Liver (tissue), 9 donors: ENCODE measurements around the gene R3HDML. TPM values are rescaled to one million over a fixed set of nuclear protein-coding genes. Genes with fewer than 3 reads are reported as not detected.

Source experiments
- DNase-seq: peaks from one replicate; pipeline ENCODE4 v3.0.0-alpha.2; 2017; ENCODE audit warnings: low spot score
- H3K27ac ChIP-seq, 2 donors: one replicate each; pipeline ENCODE4 v1.7.0; 2013; ENCODE audit warnings: inconsistent platforms in 2 of 2, low read length in 2 of 2, control low read depth in 1 of 2, low read depth in 1 of 2, mild to moderate bottlenecking in 1 of 2
- H3K27me3 ChIP-seq, 4 donors: one replicate each; pipeline versions ENCODE4 v1.6.1 to v1.7.0; 2013; ENCODE audit warnings: low read length in 3 of 4, inconsistent platforms in 1 of 4, mild to moderate bottlenecking in 1 of 4, moderate library complexity in 1 of 4; ENCODE audit not compliant: control insufficient read depth in 4 of 4, insufficient read depth in 4 of 4
- H3K36me3 ChIP-seq, 4 donors: one replicate each; pipeline versions ENCODE4 v1.6.1 to v1.7.0; 2013; ENCODE audit warnings: low read length in 3 of 4, mild to moderate bottlenecking in 3 of 4, low read depth in 1 of 4, moderate library complexity in 1 of 4; ENCODE audit not compliant: control insufficient read depth in 4 of 4, insufficient read depth in 3 of 4
- H3K4me1 ChIP-seq, 4 donors: one replicate each; pipeline versions ENCODE4 v1.6.1 to v1.7.0; 2013; ENCODE audit warnings: low read length in 3 of 4, mild to moderate bottlenecking in 3 of 4, moderate library complexity in 1 of 4; ENCODE audit not compliant: control insufficient read depth in 4 of 4, insufficient read depth in 4 of 4
- H3K4me3 ChIP-seq, 3 donors: one replicate each; pipeline versions ENCODE4 v1.6.1 to v1.7.0; 2013; ENCODE audit warnings: low read length in 3 of 3, control low read depth in 1 of 3, low read depth in 1 of 3, mild to moderate bottlenecking in 1 of 3
- H3K9ac ChIP-seq, 2 donors: one replicate each; pipeline ENCODE4 v1.7.0; 2013; ENCODE audit warnings: low read length in 2 of 2, mild to moderate bottlenecking in 2 of 2, moderate library complexity in 2 of 2, control low read depth in 1 of 2, low read depth in 1 of 2
- H3K9me3 ChIP-seq, 4 donors: one replicate each; pipeline versions ENCODE4 v1.6.1 to v1.7.0; 2013; ENCODE audit warnings: low read length in 3 of 4; ENCODE audit not compliant: control insufficient read depth in 4 of 4
- ATF3 ChIP-seq: IDR thresholded peaks from 2 replicates; pipeline ENCODE4 v1.6.1; 2016; ENCODE audit warnings: antibody characterized with exemption
- CTCF ChIP-seq: fragments of 150-350 bp; IDR thresholded peaks from 2 replicates; pipeline ENCODE4 v1.5.1; 2017; ENCODE audit warnings: improper control_type of control experiment, low read depth, low read length; ENCODE audit not compliant: missing input control
- EGR1 ChIP-seq, 2 donors: IDR thresholded peaks; 2 replicates each; pipeline ENCODE4 v1.6.1; 2016 to 2018; ENCODE audit warnings: antibody characterized with exemption in 2 of 2, low read depth in 2 of 2
- FOXA1 ChIP-seq: IDR thresholded peaks from 2 replicates; pipeline ENCODE4 v1.6.1; 2016; ENCODE audit warnings: antibody characterized with exemption
- FOXA2 ChIP-seq: IDR thresholded peaks from 2 replicates; pipeline ENCODE4 v1.6.1; 2016; ENCODE audit warnings: antibody characterized with exemption
- GABPA ChIP-seq, 2 donors: IDR thresholded peaks in 1 of 2; conservative IDR thresholded peaks in 1 of 2; 2 replicates each; pipeline ENCODE4 v1.6.1; 2016; ENCODE audit warnings: antibody characterized with exemption in 2 of 2, mild to moderate bottlenecking in 1 of 2, moderate library complexity in 1 of 2
- HNF4A ChIP-seq, 2 donors: conservative IDR thresholded peaks; 2 replicates each; pipeline ENCODE4 v1.6.1; 2016; ENCODE audit warnings: antibody characterized with exemption in 2 of 2, mild to moderate bottlenecking in 2 of 2
- HNF4G ChIP-seq: IDR thresholded peaks from 2 replicates; pipeline ENCODE4 v1.6.1; 2016; ENCODE audit warnings: antibody characterized with exemption
- JUND ChIP-seq, 2 donors: IDR thresholded peaks; 2 replicates each; pipeline ENCODE4 v1.6.1; 2016; ENCODE audit warnings: antibody characterized with exemption in 2 of 2
- MAX ChIP-seq: IDR thresholded peaks from 2 replicates; pipeline ENCODE4 v1.6.1; 2016; ENCODE audit warnings: antibody characterized with exemption
- NR2F2 ChIP-seq: IDR thresholded peaks from 2 replicates; pipeline ENCODE4 v1.6.1; 2016; ENCODE audit warnings: antibody characterized with exemption
- RAD21 ChIP-seq, 2 donors: IDR thresholded peaks; 2 replicates each; pipeline ENCODE4 v1.6.1; 2016; ENCODE audit warnings: antibody characterized with exemption in 2 of 2, mild to moderate bottlenecking in 2 of 2
- REST ChIP-seq: IDR thresholded peaks from 2 replicates; pipeline ENCODE4 v1.6.1; 2016; ENCODE audit warnings: antibody characterized with exemption, mild to moderate bottlenecking
- RXRA ChIP-seq, 2 donors: IDR thresholded peaks; 2 replicates each; pipeline ENCODE4 v1.6.1; 2017 to 2018; ENCODE audit warnings: antibody characterized with exemption in 2 of 2, mild to moderate bottlenecking in 1 of 2
- SP1 ChIP-seq: IDR thresholded peaks from 2 replicates; pipeline ENCODE4 v1.6.1; 2018; ENCODE audit warnings: antibody characterized with exemption, mild to moderate bottlenecking
- TAF1 ChIP-seq: conservative IDR thresholded peaks from 2 replicates; pipeline ENCODE4 v1.6.1; 2016; ENCODE audit warnings: antibody characterized with exemption, mild to moderate bottlenecking
- YY1 ChIP-seq: IDR thresholded peaks from 2 replicates; pipeline ENCODE4 v1.6.1; 2016; ENCODE audit warnings: antibody characterized with exemption, mild to moderate bottlenecking
- ZBTB33 ChIP-seq: IDR thresholded peaks from 2 replicates; pipeline ENCODE4 v1.6.1; 2016; ENCODE audit warnings: antibody characterized with exemption
- WGBS: extraction: QIAGEN DNeasy Blood & Tissue Kit; methylation state at CpG from one replicate; pipeline ENCODE4 v1.1.7; 2013; 5-methylcytosine and 5-hydroxymethylcytosine counted together
- polyA plus RNA-seq, 2 donors: library from polyadenylated mRNA; stranded (reverse) in 1 of 2; unstranded in 1 of 2; fragments of 200-250 nt in 1 of 2; fragments of >200 nt in 1 of 2; fragmentation: Nextera tagmentation in 1 of 2; extraction: Ambion mirVana in 1 of 2; gene quantifications; one replicate each; pipeline versions ENCODE4 v1.2.1 to v1.2.3, GENCODE V29; 2013 to 2015
- total RNA-seq, 2 donors: library from RNA; depleted of rRNA; stranded (reverse); fragments of >200 nt; gene quantifications; one replicate each; pipeline ENCODE4 v1.2.3, GENCODE V29; 2014
- donor health status: healthy.
- donor health status: healthy.
- donor health status: healthy.
- donor health status: healthy.
- donor health status: healthy.

R3HDML gene
- total and polyA plus RNA-seq, 4 donors = not detected

GRCh38 chr20:44399446-44399845, 62.6 kb downstream of the R3HDML start:
- peaks cover 0 to 3% (median 1%) of the 10 kb centered on the region in 4 donors for H3K36me3 ChIP-seq
- H3K27ac ChIP-seq = peak overlapping the region; percentile 71 to 95
- no peak overlapping the region for H3K4me3 ChIP-seq
- no peaks in the 10 kb centered on the region for H3K27me3 ChIP-seq
- no peaks in the 10 kb centered on the region for H3K9me3 ChIP-seq
- TF ChIP-seq ZBTB33 (no peak), MAX (no peak), HNF4G (no peak), NR2F2 (no peak), SP1 (no peak), YY1 (no peak), ATF3 (no peak), JUND (IDR thresholded peaks at IDR 0.05) (no peak), FOXA1 (no peak), GABPA (IDR thresholded peaks at IDR 0.05 in 1 of 2, conservative IDR thresholded peaks at IDR 0.05 in 1 of 2) (no peak), TAF1 (no peak), RAD21 (IDR thresholded peaks at IDR 0.05) (no peak), RXRA (IDR thresholded peaks at IDR 0.05) (no peak), EGR1 (IDR thresholded peaks at IDR 0.05; ENCODE audit: low read depth in 2 of 2) (no peak), HNF4A (conservative IDR thresholded peaks at IDR 0.05) (no peak), CTCF (no peak), FOXA2 (no peak), REST (no peak)
- no peak overlapping the region for H3K9ac ChIP-seq
- peaks cover 5 to 63% (median 39%) of the 10 kb centered on the region in 4 donors for H3K4me1 ChIP-seq
- WGBS = 81% methylated on average over 3 of the region's 3 CpGs
- DNase-seq = no peak
